B cell (primary cell): ENCODE data around the gene CTRB2. TPM values are rescaled to one million over a fixed set of nuclear protein-coding genes. Genes with fewer than 3 reads are reported as not detected.

Experiments
- ATAC-seq: fragments of 200-7000 bp; cut with Tn5 transposase; one replicate; pipeline ENCODE4 v1.10.0; 2021; ENCODE audit warnings: low read depth, mild to moderate bottlenecking, moderate number of reproducible peaks, moderate library complexity
- CTCF ChIA-PET: fragments of 350-600 bp; sonication (Branson Sonifier 250); formaldehyde crosslinking; loops from one replicate; lab custom pipeline; 2021; ENCODE audit warnings: antibody characterized with exemption, inconsistent platforms; lab: Charles Lee
- POLR2A ChIA-PET: fragments of 350-600 bp; sonication (Branson Sonifier 250); formaldehyde crosslinking; loops from one replicate; lab custom pipeline; 2021; ENCODE audit warnings: antibody characterized with exemption; lab: Charles Lee
- DNase-seq: peaks from one replicate; pipeline ENCODE4 v3.0.0; 2013
- H2AFZ ChIP-seq: 2 replicates; pipeline ENCODE4 v1.6.1; 2012; ENCODE audit warnings: mild to moderate bottlenecking, low read depth, low read length; ENCODE audit not compliant: insufficient read depth, poor library complexity, severe bottlenecking
- H3K27ac ChIP-seq, 2 donors: 1 replicate in 1 of 2; 2 replicates in 1 of 2; pipeline ENCODE4 v1.5.1; 2012 to 2013; ENCODE audit warnings: low read length in 2 of 2, mild to moderate bottlenecking in 2 of 2, moderate library complexity in 1 of 2
- H3K27me3 ChIP-seq, 4 experiments: fragments of 200-600 bp in 1 of 4; sonication (generic) in 1 of 4; replicated peaks in 1 of 4; 1 replicate in 2 of 4; 2 replicates in 2 of 4; pipeline versions ENCODE4 v1.6.1 to v1.7.0; 2013 to 2016; ENCODE audit warnings: low read length in 3 of 4, mild to moderate bottlenecking in 2 of 4, mixed read lengths in 1 of 4, moderate library complexity in 1 of 4; ENCODE audit not compliant: insufficient read depth in 4 of 4, control insufficient read depth in 3 of 4; ENCODE audit errors: control extremely low read depth in 1 of 4
- H3K36me3 ChIP-seq, 2 experiments: replicated peaks in 1 of 2; 1 replicate in 1 of 2; 2 replicates in 1 of 2; pipeline versions ENCODE4 v1.6.1 to v1.7.1; 2013; ENCODE audit warnings: low read length in 1 of 2; ENCODE audit not compliant: insufficient read depth in 2 of 2, control insufficient read depth in 1 of 2; ENCODE audit errors: control extremely low read depth in 1 of 2, extremely low read depth in 1 of 2
- H3K4me1 ChIP-seq, 2 donors: fragments of 200-600 bp in 1 of 2; sonication (generic) in 1 of 2; 1 replicate in 1 of 2; 2 replicates in 1 of 2; pipeline versions ENCODE4 v1.5.1 to v1.6.1; 2013 to 2017; ENCODE audit warnings: low read length in 2 of 2; ENCODE audit not compliant: control insufficient read depth in 2 of 2, insufficient read depth in 2 of 2
- H3K4me2 ChIP-seq: replicated peaks from 2 replicates; pipeline ENCODE3; 2012; ENCODE audit warnings: mild to moderate bottlenecking, low read depth, low read length; ENCODE audit not compliant: poor library complexity, severe bottlenecking
- H3K4me3 ChIP-seq, 5 experiments: fragments of 200-600 bp in 1 of 5; sonication (generic) in 1 of 5; 1 replicate in 3 of 5; 2 replicates in 2 of 5; pipeline versions ENCODE4 v1.5.1 to v1.7.0; 2011 to 2016; ENCODE audit warnings: low read length in 4 of 5, mild to moderate bottlenecking in 4 of 5, low read depth in 2 of 5, control low read depth in 1 of 5, moderate library complexity in 1 of 5; ENCODE audit not compliant: insufficient read depth in 1 of 5; ENCODE audit errors: control extremely low read depth in 1 of 5, extremely low read depth in 1 of 5
- H3K79me2 ChIP-seq: fragments of 200-600 bp; sonication (generic); one replicate; pipeline ENCODE4 v1.6.0; 2016; ENCODE audit warnings: low read length; ENCODE audit not compliant: control insufficient read depth, insufficient read depth
- H3K9ac ChIP-seq: fragments of 200-600 bp; sonication (generic); 2 replicates; pipeline ENCODE4 v1.6.1; 2017; ENCODE audit warnings: mild to moderate bottlenecking, low read length, moderate library complexity
- H3K9me3 ChIP-seq, 3 donors: one replicate each; pipeline versions ENCODE4 v1.6.1 to v1.7.1; 2013; ENCODE audit warnings: low read length in 2 of 3; ENCODE audit not compliant: control insufficient read depth in 2 of 3, insufficient read depth in 1 of 3; ENCODE audit errors: control extremely low read depth in 1 of 3
- H4K20me1 ChIP-seq: 2 replicates; pipeline ENCODE4 v1.6.0; 2012; ENCODE audit warnings: mild to moderate bottlenecking, low read length; ENCODE audit not compliant: insufficient read depth, control insufficient read depth, poor library complexity, severe bottlenecking
- H3K27ac Mint-ChIP-seq: one replicate; pipeline ENCODE4 v1.8.0; 2021; ENCODE audit warnings: mixed read lengths
- H3K27me3 Mint-ChIP-seq: one replicate; pipeline ENCODE4 v1.8.0; 2021; ENCODE audit warnings: mixed read lengths
- H3K4me1 Mint-ChIP-seq: one replicate; pipeline ENCODE4 v1.8.0; 2021; ENCODE audit warnings: mixed read lengths
- H3K4me3 Mint-ChIP-seq: one replicate; pipeline ENCODE4 v1.8.0; 2021; ENCODE audit warnings: mixed read lengths
- H3K9me3 Mint-ChIP-seq: one replicate; pipeline ENCODE4 v1.8.0; 2022; ENCODE audit warnings: mixed read lengths; ENCODE audit not compliant: insufficient read depth
- EZH2 ChIP-seq: IDR thresholded peaks from 2 replicates; pipeline ENCODE4 v1.6.1; 2012; ENCODE audit warnings: borderline replicate concordance, low read depth, mild to moderate bottlenecking, moderate library complexity, low read length; ENCODE audit not compliant: insufficient read depth, poor library complexity, severe bottlenecking
- WGBS: methylation state at CpG from one replicate; pipeline ENCODE4 v1.1.5; 2013; ENCODE audit warnings: missing lambda C conversion rate; ENCODE audit not compliant: insufficient coverage; 5-methylcytosine and 5-hydroxymethylcytosine counted together
- intact Hi-C: fragments of 100-400 bp; cut with micrococcal nuclease; formaldehyde crosslinking; loops from one replicate; pipeline ENCODE4 v1.10.0; 2022
- polyA plus RNA-seq: library from polyadenylated mRNA; depleted of rRNA; stranded (reverse); fragments of >200 nt; gene quantifications from 2 replicates; pipeline ENCODE4 v1.2.3, GENCODE V29; 2012
- total RNA-seq, 2 donors: library from RNA; stranded (reverse); fragments of 120-200 nt in 1 of 2; gene quantifications; 1 replicate in 1 of 2; 2 replicates in 1 of 2; pipeline versions ENCODE4 v1.2.3 to v1.2.4, GENCODE V29; 2013 to 2022
- TF ChIP-seq, protein P1 (sequence below): fragments of 200-600 bp; IDR thresholded peaks from one replicate; pipeline ENCODE4 v1.8.0; 2022; ENCODE audit warnings: antibody characterized with exemption, mild to moderate bottlenecking

CTRB2 gene
- total and polyA plus RNA-seq, 2 donors (not counting 1 experiment from before 2014, with no cell fraction given): not detected

DNA sequence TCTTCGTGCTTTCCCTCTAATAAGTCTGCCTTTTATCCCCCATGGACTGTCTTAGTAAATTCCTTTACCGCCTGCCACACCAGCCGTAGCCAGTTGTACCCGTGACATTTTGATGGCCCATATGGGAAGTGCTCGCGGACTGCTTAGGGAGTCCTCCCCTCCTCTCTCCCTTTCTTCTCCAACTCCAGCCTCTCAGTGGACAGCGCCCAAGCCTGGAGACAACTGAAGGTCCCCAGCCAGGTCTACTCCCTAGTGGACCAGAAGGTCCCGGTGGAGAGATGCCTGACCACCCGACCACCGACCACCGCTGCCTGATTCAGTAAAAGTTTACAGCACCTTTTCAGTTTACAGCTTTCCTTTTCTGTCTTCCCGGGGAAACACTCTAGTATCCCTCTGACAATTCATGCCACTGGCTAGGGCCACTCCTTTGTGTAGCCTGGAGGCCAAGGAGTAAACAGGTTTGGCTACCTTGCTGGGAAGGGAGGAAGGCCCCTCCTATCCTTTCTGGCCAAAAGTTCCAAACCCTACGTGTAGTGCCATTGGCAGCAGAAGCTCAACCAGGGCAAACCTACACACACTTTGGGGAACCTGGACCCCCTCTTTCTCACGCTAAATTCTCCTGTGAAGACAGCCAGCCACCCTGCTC, 18.0 kb downstream of the CTRB2 start:
- intact Hi-C loops: no loop called here
- ChIA-PET CTCF (interaction anchor here (1.4 to 2.1 kb wide), 2 partner anchors 10 to 575 kb away, joined by 4 to 10 read pairs; no protein-coding TSS in a partner anchor), POLR2A (no interaction called here)
- no peak overlapping the region for H2AFZ ChIP-seq
- H3K4me3 Mint-ChIP-seq: no peak overlapping the region
- no peaks in the 10 kb centered on the region for H3K9me3 Mint-ChIP-seq
- no peaks in the 10 kb centered on the region for H3K4me1 ChIP-seq
- TF ChIP-seq, protein P1, sequence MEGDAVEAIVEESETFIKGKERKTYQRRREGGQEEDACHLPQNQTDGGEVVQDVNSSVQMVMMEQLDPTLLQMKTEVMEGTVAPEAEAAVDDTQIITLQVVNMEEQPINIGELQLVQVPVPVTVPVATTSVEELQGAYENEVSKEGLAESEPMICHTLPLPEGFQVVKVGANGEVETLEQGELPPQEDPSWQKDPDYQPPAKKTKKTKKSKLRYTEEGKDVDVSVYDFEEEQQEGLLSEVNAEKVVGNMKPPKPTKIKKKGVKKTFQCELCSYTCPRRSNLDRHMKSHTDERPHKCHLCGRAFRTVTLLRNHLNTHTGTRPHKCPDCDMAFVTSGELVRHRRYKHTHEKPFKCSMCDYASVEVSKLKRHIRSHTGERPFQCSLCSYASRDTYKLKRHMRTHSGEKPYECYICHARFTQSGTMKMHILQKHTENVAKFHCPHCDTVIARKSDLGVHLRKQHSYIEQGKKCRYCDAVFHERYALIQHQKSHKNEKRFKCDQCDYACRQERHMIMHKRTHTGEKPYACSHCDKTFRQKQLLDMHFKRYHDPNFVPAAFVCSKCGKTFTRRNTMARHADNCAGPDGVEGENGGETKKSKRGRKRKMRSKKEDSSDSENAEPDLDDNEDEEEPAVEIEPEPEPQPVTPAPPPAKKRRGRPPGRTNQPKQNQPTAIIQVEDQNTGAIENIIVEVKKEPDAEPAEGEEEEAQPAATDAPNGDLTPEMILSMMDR: no peak
- no peak for TF ChIP-seq EZH2
- H3K27me3 Mint-ChIP-seq: peaks cover 20% of the 10 kb centered on the region
- DNase-seq: no peak
- no peaks in the 10 kb centered on the region for H3K79me2 ChIP-seq
- H3K27ac Mint-ChIP-seq: no peak overlapping the region
- WGBS: 90% methylated on average over 14 of the region's 14 CpGs
- no peak overlapping the region for H3K4me2 ChIP-seq
- H3K4me3 ChIP-seq: no peak overlapping the region
- H3K9ac ChIP-seq: no peak overlapping the region
- peaks cover 0 to 8% (median 0%) of the 10 kb centered on the region in 3 donors for H3K9me3 ChIP-seq
- H3K36me3 ChIP-seq: no peaks in the 10 kb centered on the region
- H3K4me1 Mint-ChIP-seq: no peaks in the 10 kb centered on the region
- H4K20me1 ChIP-seq: no peaks in the 10 kb centered on the region
- H3K27ac ChIP-seq: no peak overlapping the region
- ATAC-seq: no peak
- peaks cover 0 to 11% (median 0%) of the 10 kb centered on the region in 4 experiments for H3K27me3 ChIP-seq

DNA sequence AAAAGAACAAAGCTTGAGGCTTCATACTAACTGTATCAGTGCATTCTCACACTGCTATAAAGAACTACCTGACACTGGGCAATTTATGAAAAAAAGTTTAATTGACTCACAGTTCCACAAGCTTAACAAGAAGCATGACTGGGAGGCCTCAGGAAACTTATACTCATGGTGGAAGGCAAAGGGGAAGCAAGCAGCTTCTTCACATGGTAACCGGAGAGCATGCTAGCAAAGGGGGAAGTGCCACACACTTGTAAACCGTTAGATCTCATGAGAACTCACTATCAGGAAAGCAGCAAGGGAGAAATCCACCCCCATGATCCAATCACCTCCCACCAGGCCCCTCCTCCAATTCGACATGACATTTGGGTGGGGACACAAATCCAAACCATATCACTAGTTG, 25.3 kb downstream of the CTRB2 start:
- intact Hi-C loops: no loop called here
- no peak overlapping the region for H3K27ac Mint-ChIP-seq
- H3K27me3 ChIP-seq: no peaks in the 10 kb centered on the region
- ChIA-PET POLR2A (no interaction called here), CTCF (no interaction called here)
- no peak overlapping the region for H3K4me2 ChIP-seq
- no peaks in the 10 kb centered on the region for H3K79me2 ChIP-seq
- no peak overlapping the region for H3K4me3 ChIP-seq
- H3K27ac ChIP-seq: no peak overlapping the region
- H3K9me3 ChIP-seq: peaks cover 1 to 16% (median 5%) of the 10 kb centered on the region in 3 donors
- no peaks in the 10 kb centered on the region for H3K4me1 Mint-ChIP-seq
- no peak overlapping the region for H2AFZ ChIP-seq
- DNase-seq (no peak), ATAC-seq (no peak)
- no peak overlapping the region for H3K4me3 Mint-ChIP-seq
- H3K9me3 Mint-ChIP-seq: peaks cover 9% of the 10 kb centered on the region
- WGBS: 27% methylated on average over 3 of the region's 3 CpGs
- H3K4me1 ChIP-seq: no peaks in the 10 kb centered on the region
- TF ChIP-seq EZH2: no peak
- TF ChIP-seq, protein P1: no peak
- H3K9ac ChIP-seq: no peak overlapping the region
- peaks cover 12% of the 10 kb centered on the region for H3K27me3 Mint-ChIP-seq
- H3K36me3 ChIP-seq: no peaks in the 10 kb centered on the region
- no peaks in the 10 kb centered on the region for H4K20me1 ChIP-seq
